ENCODE data around the gene MRPL22.
"Not testable (repeated sequence)": the region's sequence is repeated elsewhere in the genome, so short reads cannot be mapped to it uniquely, and the experiment has no call there.

MRPL22 gene

GRCh38 chr5:154997746-154998145 lies 56.9 kb downstream of the MRPL22 start:
- DNase-seq = no peak

GRCh38 chr5:154999865-155000264 lies 59.0 kb downstream of the MRPL22 start:
- no peak for DNase-seq

- DNase-seq = no peak
These were observed 60.6 kb downstream of the MRPL22 start for GRCh38 chr5:155001523-155001922.

GRCh38 chr5:155002722-155003121 lies 61.8 kb downstream of the MRPL22 start:
- DNase-seq = not testable (repeated sequence)

- DNase-seq = no peak
These were observed 63.4 kb downstream of the MRPL22 start for GRCh38 chr5:155004138-155004744.

- DNase-seq = not testable (repeated sequence)
These were observed 65.4 kb downstream of the MRPL22 start for GRCh38 chr5:155006265-155006664.

GRCh38 chr5:155008669-155009068 lies 67.8 kb downstream of the MRPL22 start:
- DNase-seq = no peak

GRCh38 chr5:155010881-155011280 lies 70.0 kb downstream of the MRPL22 start:
- DNase-seq = no peak

GRCh38 chr5:155013526-155013925 lies 72.7 kb downstream of the MRPL22 start, which contains the start of gene KIF4B:
KIF4B (plus strand) TSS chr5:155013755; CDS start chr5:155013860, 105 bp downstream.
- DNase-seq = no peak

GRCh38 chr5:155015239-155015638 lies 74.4 kb downstream of the MRPL22 start:
- DNase-seq = no peak

GRCh38 chr5:155017610-155018009 lies 76.7 kb downstream of the MRPL22 start:
- no peak for DNase-seq

Measured in NCI-H1105 (cell line).